Urothelium cell line (cell line): Measurements from ENCODE around the gene ZNF775.
A peak's percentile ranks its signal among the peaks of the same experiment; 100 is the strongest.

ENCODE experiments used
- DNase-seq: peaks from one replicate; pipeline ENCODE4 v3.0.0; 2011; ENCODE audit warnings: low spot score, mixed read lengths
- FAIRE-seq: peaks from 2 replicates; lab custom pipeline; 2011; peaks lifted over from hg19 to GRCh38; lab: Jason Lieb, UNC

Gene ZNF775

DNA sequence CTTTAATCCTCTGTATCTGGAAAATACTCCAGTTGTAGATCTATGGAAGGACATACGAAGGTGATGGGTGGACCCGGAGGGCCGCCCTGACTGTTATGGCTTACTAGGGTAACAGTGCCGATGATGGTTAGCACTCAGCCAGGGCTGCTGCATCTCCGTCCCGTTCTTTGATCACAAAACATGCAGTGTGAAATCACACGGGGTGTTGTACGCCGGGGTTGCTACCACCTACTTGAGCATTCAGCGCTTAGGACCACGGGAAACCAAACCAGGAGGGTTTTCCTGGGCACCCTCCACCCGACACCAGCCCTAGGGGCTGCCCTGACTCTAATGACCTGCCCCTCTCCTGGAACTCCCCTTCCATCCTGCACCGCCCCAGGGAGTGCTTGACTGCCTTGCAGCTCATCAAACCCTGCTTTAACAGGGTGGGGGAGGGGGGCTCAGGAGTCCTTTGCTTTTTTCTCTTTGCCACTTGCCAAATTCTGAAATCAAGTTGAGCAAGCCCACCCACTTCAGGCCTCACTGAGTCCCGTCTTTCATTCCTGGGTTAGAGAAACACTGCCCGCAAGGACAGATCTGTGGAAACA lies 20.4 kb downstream of the ZNF775 start:
- DNase-seq, result no peak

GRCh38 chr7:150400008-150400787 lies 21.1 kb downstream of the ZNF775 start:
- FAIRE-seq, result no peak
- DNase-seq, result peak; percentile 6

More for the DNA sequence above, 20.4 kb downstream of the ZNF775 start:
- FAIRE-seq, result no peak

DNA sequence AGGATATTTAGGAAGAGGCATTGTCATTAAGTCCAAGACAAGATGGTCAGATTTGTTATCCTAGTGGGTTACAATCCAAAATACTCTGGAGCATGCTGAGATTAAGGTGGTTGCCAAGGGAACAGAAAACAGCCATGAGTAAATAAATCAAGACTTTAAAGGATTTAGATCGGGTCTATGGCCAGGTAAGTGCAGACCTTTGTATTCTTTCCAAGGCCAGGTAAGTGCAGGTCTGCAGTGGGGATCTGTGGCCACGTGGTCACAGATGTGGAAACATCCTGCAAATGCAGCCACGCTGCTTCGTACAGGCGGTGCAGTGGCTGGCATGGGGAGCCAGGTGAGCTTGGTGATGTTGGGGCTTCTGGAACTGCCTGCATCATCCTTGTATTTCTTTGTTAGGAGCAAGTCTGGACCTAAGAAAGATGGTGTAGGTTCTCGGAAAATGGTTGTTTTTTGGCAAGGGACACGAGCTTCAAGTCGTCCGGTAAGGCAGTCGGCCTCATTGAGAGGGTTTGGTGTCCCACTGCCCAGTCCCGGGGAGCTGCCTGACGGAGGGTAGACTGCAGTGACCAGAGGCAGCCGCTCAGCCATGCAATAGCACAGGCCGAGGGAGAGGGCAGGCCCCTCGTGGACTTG lies 21.8 kb downstream of the ZNF775 start:
- DNase-seq, result no peak
- no peak for FAIRE-seq

DNA sequence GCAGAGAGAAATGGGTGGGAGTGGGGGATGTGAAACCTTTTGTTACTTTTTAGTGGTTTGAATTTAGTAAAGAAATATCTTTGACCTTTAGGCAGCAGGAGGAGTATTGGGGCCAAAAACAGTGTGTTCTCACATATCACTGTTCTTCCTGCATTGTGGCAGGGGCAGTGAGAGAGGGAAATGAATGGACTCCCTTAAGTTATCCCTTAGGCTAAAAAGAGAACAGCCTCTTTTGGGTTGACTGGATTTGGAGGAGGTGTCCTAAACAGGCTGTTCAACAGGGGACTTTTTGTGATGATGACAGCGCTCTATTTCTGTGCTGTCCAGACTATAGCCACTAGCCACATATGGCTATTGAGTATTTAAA lies 22.3 kb downstream of the ZNF775 start:
- FAIRE-seq (no peak), DNase-seq (no peak)

- DNase-seq (no peak), FAIRE-seq (no peak)
Measured at GRCh38 chr7:150401861-150402631, 22.9 kb downstream of the ZNF775 start.

- DNase-seq (no peak), FAIRE-seq (no peak)
Measured at GRCh38 chr7:150402671-150403321, 23.7 kb downstream of the ZNF775 start.

GRCh38 chr7:150403376-150404171 lies 24.4 kb downstream of the ZNF775 start:
- FAIRE-seq, result no peak
- DNase-seq, result no peak

DNA sequence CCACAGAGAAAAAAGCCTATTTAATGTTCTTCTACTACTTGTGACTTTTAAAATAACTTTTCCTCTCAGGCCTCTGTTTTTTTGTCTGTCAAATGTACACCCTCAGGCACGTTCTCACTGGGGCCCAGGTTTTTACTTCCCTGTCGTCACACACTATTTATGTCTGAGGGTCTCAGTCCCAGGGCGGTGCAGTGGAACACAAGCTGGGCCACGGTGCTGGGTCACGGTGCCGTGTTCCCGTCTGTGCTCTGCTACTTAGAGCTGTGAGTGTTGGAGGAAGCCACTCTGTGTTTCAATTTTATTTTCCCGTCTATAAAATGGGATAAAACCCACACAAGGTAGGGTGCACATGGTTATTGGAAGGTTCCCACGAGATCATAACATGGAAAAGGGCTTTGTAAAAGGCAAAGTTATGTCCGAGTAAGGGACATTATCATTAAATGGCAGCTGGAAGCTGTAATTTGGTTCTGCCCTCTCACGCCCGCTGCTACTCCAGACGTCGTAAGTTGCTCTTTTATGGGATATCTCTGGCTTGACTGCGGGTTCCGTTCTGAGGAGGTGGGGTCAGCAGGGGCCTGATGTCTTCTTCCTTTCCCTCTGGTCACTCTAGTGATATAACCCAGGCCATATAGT lies 25.2 kb downstream of the ZNF775 start:
- FAIRE-seq, result no peak
- no peak for DNase-seq

GRCh38 chr7:150404805-150405583 lies 25.9 kb downstream of the ZNF775 start:
- FAIRE-seq, result no peak
- DNase-seq, result peak; percentile 70

DNA sequence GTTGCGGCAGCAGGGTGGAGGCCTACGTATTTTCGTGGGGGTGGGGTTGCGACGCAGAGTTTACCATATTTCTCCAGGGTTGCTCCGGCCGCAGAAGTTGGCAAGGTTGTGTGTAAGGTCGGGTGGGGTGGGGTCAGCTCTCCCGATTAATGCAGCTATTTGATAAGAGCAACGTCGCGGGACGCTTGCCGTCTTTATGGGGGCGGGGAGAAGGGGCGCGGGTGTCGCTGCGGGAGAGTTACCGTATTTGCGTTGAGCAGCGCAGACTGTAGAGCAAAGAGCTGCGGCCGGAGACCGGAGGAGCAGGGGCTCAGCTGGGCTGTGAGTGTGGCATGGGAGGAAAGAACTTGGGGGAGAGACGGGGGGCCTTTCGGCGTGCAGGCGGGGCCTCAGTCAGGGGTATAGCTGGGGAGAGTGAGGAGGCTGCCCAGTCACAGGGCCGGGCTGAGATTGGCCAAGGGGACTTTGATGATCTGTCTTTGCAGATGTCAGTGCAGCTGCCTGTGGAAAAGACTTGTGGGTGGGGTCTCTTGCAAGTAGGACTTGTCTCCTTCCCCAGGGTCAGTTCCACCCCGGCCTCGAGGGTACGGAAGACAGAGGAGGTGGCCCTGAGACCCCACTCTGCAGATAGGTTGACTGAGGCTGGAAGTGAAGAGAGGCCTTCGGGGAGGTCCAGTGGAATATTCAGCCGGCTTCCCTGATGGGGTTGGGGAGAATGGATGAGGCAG lies 26.6 kb downstream of the ZNF775 start:
- no peak for DNase-seq
- FAIRE-seq, result no peak

DNA sequence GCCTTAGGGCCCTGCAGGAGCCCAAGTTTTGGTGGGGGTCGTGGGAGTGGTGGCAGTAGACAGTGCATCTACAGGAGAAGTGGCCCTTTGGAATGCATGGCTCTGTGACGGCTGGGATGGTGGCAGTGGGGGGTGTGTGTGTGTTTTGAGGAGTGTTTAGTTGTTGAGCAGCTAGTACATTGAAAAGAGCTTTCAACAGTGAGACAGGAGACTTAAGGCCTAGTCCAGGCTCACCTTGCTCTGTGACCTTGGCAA lies 27.1 kb downstream of the ZNF775 start:
- no peak for FAIRE-seq

GRCh38 chr7:150406567-150407421 lies 27.7 kb downstream of the ZNF775 start:
- FAIRE-seq (no peak), DNase-seq (no peak)

More for the DNA sequence above, 27.1 kb downstream of the ZNF775 start:
- no peak for DNase-seq

GRCh38 chr7:150407588-150408392 lies 28.7 kb downstream of the ZNF775 start:
- FAIRE-seq, result no peak
- no peak for DNase-seq

GRCh38 chr7:150408393-150409299 lies 29.5 kb downstream of the ZNF775 start:
- FAIRE-seq, result no peak
- no peak for DNase-seq

DNA sequence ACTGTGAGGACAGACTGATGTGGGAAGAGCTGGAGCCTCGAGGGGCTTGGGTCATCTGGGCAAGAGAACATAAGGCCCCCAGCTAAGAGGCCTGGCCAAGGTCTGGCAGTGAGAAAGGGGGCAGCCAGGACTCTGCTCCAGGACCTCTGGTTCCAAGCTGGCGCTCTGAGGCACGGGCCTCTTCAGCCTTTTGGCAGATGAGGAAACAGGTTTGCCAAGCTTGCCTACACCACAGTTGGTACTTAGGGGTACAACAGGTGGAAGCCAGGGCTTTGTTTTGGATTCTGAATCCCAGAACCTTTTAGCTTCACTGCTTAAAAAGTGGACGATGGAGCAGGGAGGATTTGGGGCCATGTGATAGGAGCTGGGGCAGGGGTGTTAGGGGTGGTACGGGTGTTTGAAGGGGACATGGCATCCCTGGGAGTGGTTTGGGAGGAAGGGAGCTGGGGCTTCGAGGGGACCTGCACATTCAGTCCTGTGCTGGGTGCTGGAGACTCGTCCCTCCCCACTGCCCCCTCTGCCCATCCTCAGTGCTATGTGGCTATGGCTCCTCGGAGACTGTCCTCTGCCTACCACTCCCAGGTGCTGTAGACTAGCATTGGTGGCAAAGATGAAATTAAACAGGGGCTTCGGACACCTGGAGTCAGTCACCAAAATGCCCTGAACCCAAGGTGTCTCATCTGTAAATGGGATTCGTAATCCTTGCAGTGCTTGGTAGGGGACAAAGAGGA lies 30.3 kb downstream of the ZNF775 start:
- FAIRE-seq, result no peak
- no peak for DNase-seq
